A549 (cell line): Measurements from ENCODE around the gene DIS3L2.

ENCODE experiments used
- CTCF ChIP-seq: fragments of >200 bp; sonication (Bioruptor Twin); formaldehyde crosslinking; IDR thresholded peaks from 3 replicates; pipeline ENCODE4 v1.5.1; 2016
- EP300 ChIP-seq, 2 experiments: fragments of >200 bp; sonication (Bioruptor Twin); formaldehyde crosslinking; IDR thresholded peaks; 2 replicates in 1 of 2; 3 replicates in 1 of 2; pipeline ENCODE4 v1.6.1; 2016 to 2017
- FOXS1 ChIP-seq: fragments of 250-450 bp; sonication (Bioruptor Pico); IDR thresholded peaks from 2 replicates; pipeline ENCODE4 v1.5.0; 2020; ENCODE audit warnings: mild to moderate bottlenecking, moderate library complexity
- MAFK ChIP-seq: fragments of 450-650 bp; IDR thresholded peaks from 2 replicates; pipeline ENCODE4 v1.6.1; 2014; ENCODE audit not compliant: partially characterized antibody
- PBX3 ChIP-seq: IDR thresholded peaks from 2 replicates; pipeline ENCODE4 v1.6.1; 2012
- RAD21 ChIP-seq, 2 experiments: fragments of >200 bp in 1 of 2; sonication (Bioruptor Twin) in 1 of 2; formaldehyde crosslinking in 1 of 2; IDR thresholded peaks in 1 of 2; conservative IDR thresholded peaks in 1 of 2; 2 replicates in 1 of 2; 3 replicates in 1 of 2; pipeline ENCODE4 v1.6.1; 2012 to 2018; ENCODE audit warnings: inconsistent platforms in 1 of 2
- REST ChIP-seq: fragments of 200-600 bp; sonication (generic); IDR thresholded peaks from 2 replicates; pipeline ENCODE4 v1.6.1; 2016; ENCODE audit warnings: antibody characterized with exemption, mild to moderate bottlenecking, moderate library complexity

- TF ChIP-seq CTCF (no peak), FOXS1 (CRISPR knock-in tag) (no peak), RAD21 (conservative IDR thresholded peaks at IDR 0.05 in 1 of 2, IDR thresholded peaks at IDR 0.05 in 1 of 2) (no peak), EP300 (IDR thresholded peaks at IDR 0.05) (no peak), PBX3 (no peak), REST (no peak), MAFK (no peak)
Observed at GRCh38 chr2:231941673-231942072, 19.8 kb upstream of the DIS3L2 start.
